Right cardiac atrium (tissue), 5 donors: ENCODE results near the gene NAA60. TPM values are rescaled to one million over a fixed set of nuclear protein-coding genes. Genes with fewer than 3 reads are reported as not detected.

Experiments
- ATAC-seq, 2 donors: fragments of 200-7000 bp; cut with Tn5 transposase; one replicate each; pipeline versions ENCODE4 v1.8.0 to v1.9.1; 2020; ENCODE audit warnings: moderate library complexity in 2 of 2, mild to moderate bottlenecking in 1 of 2
- DNase-seq, 3 donors: peaks; one replicate each; pipeline ENCODE4 v3.0.0-alpha.2; 2020
- H3K27ac ChIP-seq: one replicate; pipeline ENCODE4 v1.5.1; 2013; ENCODE audit warnings: mild to moderate bottlenecking, low read length, control low read depth, moderate library complexity
- H3K27me3 ChIP-seq: one replicate; pipeline ENCODE4 v1.6.1; 2013; ENCODE audit not compliant: control insufficient read depth, insufficient read depth
- H3K4me1 ChIP-seq: one replicate; pipeline ENCODE4 v1.6.1; 2013; ENCODE audit warnings: low read length; ENCODE audit not compliant: control insufficient read depth, insufficient read depth
- H3K4me3 ChIP-seq: one replicate; pipeline ENCODE4 v1.5.1; 2013; ENCODE audit warnings: low read length, control low read depth
- H3K9me3 ChIP-seq: one replicate; pipeline ENCODE4 v1.6.1; 2013; ENCODE audit warnings: low read length; ENCODE audit not compliant: control insufficient read depth
- WGBS: extraction: QIAGEN DNeasy Blood & Tissue Kit; methylation state at CpG from one replicate; pipeline ENCODE4 v1.1.7; 2013; 5-methylcytosine and 5-hydroxymethylcytosine counted together
- intact Hi-C, 4 donors: fragments of 100-400 bp; cut with DNase I; formaldehyde crosslinking; loops; one replicate each; pipeline versions ENCODE4 v1.11.0 to v1.14.0; 2022 to 2023
- long read RNA-seq, 4 donors: library from polyadenylated mRNA; unstranded; transcript quantifications; one replicate each; pipeline ENCODE4 v2.0.0, GENCODE V29; 2020 to 2021
- polyA plus RNA-seq: library from polyadenylated mRNA; stranded (reverse); fragments of 200-250 nt; gene quantifications from one replicate; pipeline ENCODE4 v1.2.3, GENCODE V29; 2013
- total RNA-seq, 4 donors: library from RNA; stranded (reverse); fragmentation: NEBNext Ultra II Directional; extraction: Animal tissue kit (Norgen Biotek cat#: 25700); gene quantifications; one replicate each; pipeline ENCODE4 v1.2.1, GENCODE V29; 2021
- donor health status: healthy with polysubstance abuse.
- donor health status: DM: no; HTN: yes; CAD: no.
- donor health status: DM: no; HTN: no; CAD: no.
- donor health status: DM: no; HTN: yes; CAD: no; lungs with severe emphysema.
- donor health status: DM: yes; HTN: yes; CAD: no.

The NAA60 gene
- total RNA-seq: 10 to 100 TPM; 40.7 to 51.5 (median 46.0) TPM
- 50.9 TPM for polyA plus RNA-seq
- long read RNA-seq, donor 1, transcript NAA60-229 (7 exons, 2,531 nt): major isoform, 53 of 122 reads
- long read RNA-seq, donor 1, transcript NAA60-203 (7 exons, 2,619 nt): minor isoform, 9 of 122 reads
- long read RNA-seq, donor 1, transcript NAA60-214 (6 exons, 2,931 nt): minor isoform, 20 of 122 reads
- long read RNA-seq, donor 1, transcript NAA60-234 (2 exons, 578 nt): minor isoform, 9 of 122 reads
- long read RNA-seq, donor 1, partial matches to known transcripts: 7 of 122 reads
- long read RNA-seq, donor 1, other reads (novel, unspliced or antisense): 18 of 122 reads
- long read RNA-seq, donor 2, transcript NAA60-234 (2 exons, 578 nt): minor isoform, 6 of 76 reads
- long read RNA-seq, donor 2, transcript NAA60-229 (7 exons, 2,531 nt): major isoform, 44 of 76 reads
- long read RNA-seq, donor 2, transcript NAA60-203 (7 exons, 2,619 nt): minor isoform, 6 of 76 reads
- long read RNA-seq, donor 2, partial matches to known transcripts: 5 of 76 reads
- long read RNA-seq, donor 2, other reads (novel, unspliced or antisense): 9 of 76 reads
- long read RNA-seq, donor 3, transcript NAA60-203 (7 exons, 2,619 nt): minor isoform, 8 of 160 reads
- long read RNA-seq, donor 3, transcript NAA60-229 (7 exons, 2,531 nt): major isoform, 29 of 160 reads
- long read RNA-seq, donor 3, transcript NAA60-234 (2 exons, 578 nt): minor isoform, 22 of 160 reads
- long read RNA-seq, donor 3, transcript NAA60-214 (6 exons, 2,931 nt): minor isoform, 7 of 160 reads
- long read RNA-seq, donor 3, partial matches to known transcripts: 54 of 160 reads
- long read RNA-seq, donor 3, other reads (novel, unspliced or antisense): 26 of 160 reads
- long read RNA-seq, donor 4, transcript NAA60-234 (2 exons, 578 nt): minor isoform, 6 of 50 reads
- long read RNA-seq, donor 4, transcript NAA60-229 (7 exons, 2,531 nt): major isoform, 17 of 50 reads
- long read RNA-seq, donor 4, transcript NAA60-214 (6 exons, 2,931 nt): minor isoform, 8 of 50 reads
- long read RNA-seq, donor 4, partial matches to known transcripts: 9 of 50 reads
- long read RNA-seq, donor 4, other reads (novel, unspliced or antisense): 6 of 50 reads

DNA sequence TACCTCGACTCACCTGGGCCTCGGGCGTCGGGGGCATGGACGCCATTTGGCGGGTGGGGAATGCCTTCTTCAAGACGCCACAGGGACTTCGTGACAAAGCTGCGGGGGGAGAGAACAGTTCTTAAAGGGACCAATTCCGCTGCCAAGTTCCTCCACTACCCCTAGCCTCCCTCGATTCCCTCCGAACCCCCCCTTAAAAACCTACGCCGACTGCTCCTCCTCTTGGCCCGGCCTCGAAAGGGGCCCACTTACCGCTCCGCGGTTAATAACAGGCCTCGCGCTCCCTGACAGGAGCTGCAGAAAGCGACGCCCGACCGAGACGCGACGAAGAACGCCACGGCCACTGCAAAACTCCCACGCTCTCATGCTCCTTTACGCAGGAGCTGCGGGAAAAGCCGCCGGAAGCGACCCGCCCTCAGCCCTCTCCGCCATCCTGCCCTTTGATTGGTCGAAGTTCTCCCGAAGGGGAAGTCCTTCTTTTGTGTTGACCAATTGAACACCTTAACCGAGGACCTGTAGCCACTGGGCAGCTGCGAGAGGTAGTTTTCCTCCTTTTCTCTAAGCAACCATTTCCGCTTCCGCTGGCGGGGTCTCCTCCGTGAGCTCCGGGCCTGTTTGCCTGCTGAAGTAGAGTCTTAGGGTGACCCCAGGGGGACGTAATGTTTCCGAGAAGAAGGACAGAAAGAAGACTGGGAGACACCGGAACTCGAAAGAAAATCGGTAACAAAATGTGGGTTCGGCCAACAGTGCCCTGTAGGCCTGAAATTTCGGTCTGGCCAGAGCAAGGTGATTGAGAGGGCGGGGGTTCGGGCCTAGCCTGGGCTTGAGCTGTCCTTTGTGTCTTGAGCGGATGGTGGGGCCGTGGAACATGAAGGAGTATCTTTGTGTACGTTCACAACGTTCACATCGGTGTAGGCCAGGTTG lies at the start of gene NAA60, which contains the start of gene ZNF597:
TSS of gene NAA60 (plus strand) at position 573 of the 924 bp plus-strand sequence. CDS start 32,548 bp downstream, outside the sequence.
TSS of gene ZNF597 (minus strand) at position 397 of the 924 bp plus-strand sequence. CDS start at position 46, 351 bp downstream.
- WGBS: 40% methylated on average over 61 of the region's 61 CpGs
- intact Hi-C loops: no loop called here

DNA sequence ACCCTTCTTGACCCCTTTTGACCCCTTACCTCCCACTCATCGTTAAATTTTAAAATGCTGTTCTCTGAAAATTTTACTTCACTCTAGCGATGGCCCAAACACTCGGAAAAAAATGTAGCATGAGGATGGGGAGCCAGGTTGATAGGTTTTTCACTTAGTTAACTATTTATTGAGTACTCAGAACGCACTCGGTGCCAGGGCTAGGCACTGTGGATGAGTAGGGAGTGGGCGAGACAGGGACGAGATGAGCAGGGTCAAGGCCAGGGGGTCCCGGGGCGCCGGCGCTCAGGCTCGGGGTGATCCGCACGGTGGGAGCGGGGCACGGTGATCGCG lies 43.1 kb upstream of the NAA60 start:
- under 1% methylated on average over 18 of the region's 18 CpGs for WGBS
- intact Hi-C loops: loop anchor here in 3 of 4 donors (5.0 to 10.0 kb wide), 4 partner anchors 54 to 96 kb away; partner anchors contain the start of genes C16orf90 (in 1 of the 3), TIGD7 (in 1 of the 3) and ZNF75A (in 1 of the 3)

More for the DNA sequence above, at the start of gene NAA60, which contains the start of gene ZNF597:
- Histone ChIP-seq H3K4me1 (no peaks in the 10 kb centered on the region), H3K4me3 (peak within 1 kb of the TSS; percentile 63), H3K9me3 (no peaks in the 10 kb centered on the region), H3K27ac (peak within 1 kb of the TSS; percentile 76), H3K27me3 (no peaks in the 10 kb centered on the region)
- peak; percentile 98 to 99 for ATAC-seq
- DNase-seq: peak; percentile 82 to 89 (median 86)

DNA sequence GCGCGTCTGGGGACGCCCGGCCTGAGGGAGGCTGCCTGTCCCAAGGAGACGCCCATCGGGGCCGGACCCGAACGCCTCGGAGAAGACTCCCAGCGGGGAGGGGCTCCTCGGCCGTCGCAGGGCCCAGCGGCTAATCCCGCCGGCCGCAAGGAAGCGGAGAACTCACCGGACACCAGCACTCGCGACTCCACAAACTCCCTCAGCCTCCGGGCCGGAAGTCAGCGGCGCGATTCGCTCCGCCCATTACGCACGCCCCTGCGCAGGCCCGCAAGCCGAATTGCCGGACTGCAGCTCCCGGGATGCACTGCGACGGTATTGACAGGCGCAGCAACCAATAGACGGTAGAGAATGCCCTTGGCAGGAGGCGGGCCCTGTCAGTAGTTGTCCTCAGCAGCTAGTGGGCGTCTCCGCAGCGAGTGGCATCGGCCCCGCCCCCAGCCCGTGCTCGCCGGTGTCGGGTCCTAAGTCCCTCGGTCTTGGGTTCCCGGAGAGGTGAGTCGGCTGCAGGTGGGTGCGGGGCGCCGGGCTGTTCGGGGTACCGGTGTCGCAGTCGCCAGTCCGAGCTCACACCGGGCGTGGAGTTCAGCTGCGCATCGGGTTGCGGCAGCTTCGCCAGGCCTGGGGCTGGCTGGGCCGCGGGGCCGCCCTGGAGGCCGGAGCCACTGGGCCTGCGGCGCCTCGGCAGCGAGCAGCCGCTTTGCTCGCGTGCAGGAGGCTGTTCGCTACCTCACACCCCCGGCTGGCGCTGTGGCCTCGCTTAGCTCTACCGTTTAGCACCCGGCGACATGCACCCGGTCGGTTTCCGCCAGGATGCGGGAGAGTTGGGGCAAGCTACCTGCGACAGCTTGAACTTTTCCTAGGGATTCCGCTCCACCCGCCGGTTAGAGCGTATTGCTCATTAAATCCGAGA lies 42.4 kb upstream of the NAA60 start, which contains the start of the genes ZNF174 and ZSCAN32:
TSS of gene ZNF174 (plus strand) at position 437 of the 910 bp plus-strand sequence. CDS start 790 bp downstream, outside the sequence.
TSS of gene ZSCAN32 (minus strand) at position 226 of the 910 bp plus-strand sequence. CDS start 3,447 bp downstream, outside the sequence.
- Histone ChIP-seq H3K27ac (peak within 1 kb of the TSS; percentile 92), H3K4me3 (peak within 1 kb of the TSS; percentile 97), H3K9me3 (peaks cover 12% of the 10 kb centered on the region), H3K4me1 (peaks cover 7% of the 10 kb centered on the region), H3K27me3 (no peaks in the 10 kb centered on the region)
- peak; percentile 98 to 99 (median 99) for DNase-seq
- WGBS: under 1% methylated on average over 95 of the region's 95 CpGs
- intact Hi-C loops: loop anchor here in 3 of 4 donors (5.0 to 10.0 kb wide), 4 partner anchors 54 to 96 kb away; partner anchors contain the start of genes C16orf90 (in 1 of the 3), TIGD7 (in 1 of the 3) and ZNF75A (in 1 of the 3)
- peak; percentile 100 for ATAC-seq

More for the DNA sequence above, 43.1 kb upstream of the NAA60 start:
- ATAC-seq (no peak), DNase-seq (no peak)
- Histone ChIP-seq H3K27me3 (no peaks in the 10 kb centered on the region), H3K4me3 (peak overlapping the region; percentile 97), H3K4me1 (peaks cover 7% of the 10 kb centered on the region), H3K27ac (peak overlapping the region; percentile 61), H3K9me3 (peaks cover 10% of the 10 kb centered on the region)

DNA sequence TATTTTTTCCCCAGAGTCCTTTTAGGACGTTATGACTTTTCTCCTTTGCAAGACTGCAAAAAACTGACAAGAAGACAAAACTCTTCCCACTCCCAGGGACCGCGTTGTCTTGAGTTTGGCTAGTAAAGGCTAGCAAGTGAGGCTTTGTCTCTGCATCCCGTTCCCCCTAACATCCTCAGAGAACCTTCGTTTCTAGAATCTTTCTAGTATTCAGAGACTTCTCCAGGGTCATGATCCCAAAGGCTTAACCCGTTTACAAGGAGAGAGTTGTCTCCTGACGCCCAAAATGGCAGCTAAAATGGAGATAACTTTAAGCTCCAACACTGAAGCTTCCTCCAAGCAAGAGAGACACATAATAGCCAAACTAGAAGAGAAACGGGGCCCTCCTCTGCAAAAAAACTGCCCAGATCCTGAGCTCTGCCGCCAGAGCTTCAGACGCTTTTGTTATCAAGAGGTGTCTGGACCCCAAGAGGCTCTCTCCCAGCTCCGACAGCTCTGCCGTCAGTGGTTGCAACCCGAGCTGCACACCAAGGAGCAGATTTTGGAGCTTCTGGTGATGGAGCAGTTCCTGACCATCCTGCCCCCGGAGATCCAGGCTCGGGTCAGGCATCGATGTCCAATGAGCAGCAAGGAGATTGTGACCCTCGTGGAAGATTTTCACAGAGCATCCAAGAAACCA lies 41.6 kb upstream of the NAA60 start:
- H3K4me1 ChIP-seq: peaks cover 7% of the 10 kb centered on the region
- ATAC-seq: no peak
- intact Hi-C loops: loop anchor here in 3 of 4 donors (5.0 to 10.0 kb wide), 4 partner anchors 53 to 97 kb away; partner anchors contain the start of genes C16orf90 (in 1 of the 3), TIGD7 (in 1 of the 3) and ZNF75A (in 1 of the 3)
- peaks cover 12% of the 10 kb centered on the region for H3K9me3 ChIP-seq
- peak overlapping the region; percentile 89 for H3K4me3 ChIP-seq
- H3K27ac ChIP-seq: peak overlapping the region; percentile 92
- no peaks in the 10 kb centered on the region for H3K27me3 ChIP-seq
- DNase-seq: no peak
- WGBS: 29% methylated on average over 17 of the region's 17 CpGs

DNA sequence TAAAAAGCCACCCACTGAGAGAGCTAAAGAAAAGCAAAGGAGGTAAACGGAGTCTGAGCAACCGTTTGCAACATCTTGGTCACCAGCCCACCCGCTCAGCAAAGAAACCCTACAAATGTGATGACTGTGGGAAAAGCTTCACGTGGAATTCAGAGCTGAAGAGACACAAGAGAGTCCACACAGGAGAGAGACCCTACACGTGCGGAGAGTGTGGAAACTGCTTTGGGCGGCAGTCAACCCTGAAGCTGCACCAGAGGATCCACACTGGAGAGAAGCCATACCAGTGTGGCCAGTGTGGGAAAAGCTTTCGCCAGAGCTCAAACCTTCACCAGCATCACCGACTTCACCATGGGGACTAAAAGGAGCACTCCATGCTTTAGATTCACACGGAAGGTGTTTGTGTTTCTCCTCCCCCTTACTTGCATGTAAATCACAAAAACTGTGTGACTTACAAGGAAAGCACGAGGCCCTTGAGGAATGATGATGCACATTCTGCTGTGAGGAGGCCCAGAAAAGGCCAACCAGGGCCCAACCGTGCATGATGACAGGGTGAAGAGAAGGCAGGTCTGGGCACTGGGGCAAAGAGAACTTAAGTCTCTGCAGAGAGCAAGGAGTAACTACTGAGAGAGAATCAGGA lies 34.8 kb upstream of the NAA60 start:
- WGBS: 97% methylated on average over 12 of the region's 12 CpGs
- ATAC-seq (no peak), DNase-seq (no peak)
- Histone ChIP-seq H3K4me1 (peaks cover 3% of the 10 kb centered on the region), H3K27ac (no peak overlapping the region), H3K27me3 (no peaks in the 10 kb centered on the region), H3K9me3 (peaks cover 38% of the 10 kb centered on the region), H3K4me3 (peak overlapping the region; percentile 2)
- intact Hi-C loops: loop anchor here in 2 of 4 donors (10.0 kb wide), 3 partner anchors 46 to 104 kb away; partner anchors contain the start of genes C16orf90 (in 1 of the 2), TIGD7 (in 1 of the 2) and ZNF75A (in 1 of the 2)

DNA sequence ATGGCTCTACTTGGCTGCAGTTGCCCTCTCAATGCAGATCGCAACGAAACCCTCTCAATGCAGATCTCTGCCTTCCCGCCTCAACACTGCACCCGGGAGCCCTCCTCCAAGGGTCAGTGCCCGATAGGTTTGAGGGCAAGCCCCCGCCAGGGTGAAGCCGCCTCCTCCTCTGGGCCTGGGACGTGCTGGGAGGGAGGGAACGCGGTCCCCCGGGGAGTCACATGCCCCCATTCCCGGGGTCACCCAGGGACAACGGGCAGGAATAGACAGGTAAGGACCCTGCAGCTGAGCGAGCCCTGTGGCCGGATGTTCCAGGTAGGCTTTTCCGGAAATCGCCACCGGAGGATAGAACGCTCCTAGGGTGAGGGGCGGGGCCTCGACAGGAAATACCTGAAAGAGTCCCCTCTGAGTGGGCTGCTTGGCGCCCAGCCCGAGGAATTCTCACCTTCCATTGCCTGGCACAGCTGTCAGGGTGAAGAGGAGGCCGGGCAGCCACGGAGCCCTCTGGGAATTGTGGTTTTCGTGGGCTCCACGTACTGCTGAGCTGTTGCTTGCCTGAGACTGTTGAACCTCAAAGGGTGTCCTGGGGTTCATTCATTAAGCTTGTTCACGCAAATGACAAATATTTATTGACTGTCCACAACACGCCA lies 29.6 kb upstream of the NAA60 start:
- H3K9me3 ChIP-seq: peaks cover 16% of the 10 kb centered on the region
- H3K27me3 ChIP-seq: no peaks in the 10 kb centered on the region
- H3K4me3 ChIP-seq: no peak overlapping the region
- H3K27ac ChIP-seq: no peak overlapping the region
- ATAC-seq (no peak), DNase-seq (no peak)
- no peaks in the 10 kb centered on the region for H3K4me1 ChIP-seq
- 42% methylated on average over 29 of the region's 29 CpGs for WGBS
- intact Hi-C loops: loop anchor here in 1 of 4 donors (5.0 kb wide), 1 partner anchor 37 kb away; no protein-coding TSS in a partner anchor

DNA sequence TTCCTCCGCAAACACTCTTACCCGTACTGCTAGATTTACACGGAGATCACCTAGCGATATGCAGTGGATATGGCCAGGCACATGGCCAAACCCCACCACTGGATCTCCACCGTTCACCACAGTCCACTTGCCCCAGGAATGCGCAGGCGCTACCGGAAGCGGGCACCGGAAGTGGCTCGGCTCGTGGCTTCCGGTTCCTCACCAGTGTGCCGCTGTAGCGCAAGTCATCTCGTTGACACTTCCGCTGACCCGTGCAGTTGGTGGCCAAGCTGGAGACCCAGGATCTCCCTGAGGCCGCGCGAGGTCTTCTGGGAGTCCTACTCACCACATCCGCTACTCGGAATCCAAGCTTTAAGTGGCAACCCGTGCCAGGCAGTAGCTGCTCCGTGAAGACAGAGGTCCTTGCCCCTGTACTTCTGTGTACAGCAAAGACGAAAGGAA lies 11.7 kb upstream of the NAA60 start:
- WGBS: 64% methylated on average over 26 of the region's 26 CpGs
- peak; percentile 71 to 86 (median 80) for DNase-seq
- Histone ChIP-seq H3K27me3 (no peaks in the 10 kb centered on the region), H3K4me3 (no peak overlapping the region), H3K27ac (no peak overlapping the region), H3K4me1 (no peaks in the 10 kb centered on the region), H3K9me3 (no peaks in the 10 kb centered on the region)
- peak; percentile 71 to 83 for ATAC-seq
- intact Hi-C loops: no loop called here

DNA sequence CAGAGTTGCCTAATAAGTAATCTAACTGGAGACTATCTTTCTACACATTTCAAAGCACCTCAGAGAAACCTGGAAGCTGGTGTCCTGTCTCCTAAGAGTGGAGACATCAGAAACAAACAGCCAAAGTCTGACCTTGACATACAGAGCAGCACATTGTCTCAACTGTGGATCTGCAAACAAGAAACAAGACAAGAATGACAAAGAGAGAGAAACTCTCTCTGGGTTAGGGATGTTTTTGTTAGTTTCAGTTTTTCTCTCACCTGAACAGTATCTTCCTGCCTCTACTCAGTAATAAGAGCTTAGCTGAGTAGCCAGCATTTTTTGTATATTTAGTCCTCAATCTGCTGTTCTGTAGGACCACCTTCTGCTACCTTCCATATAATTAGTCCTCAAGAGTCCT lies 9.1 kb upstream of the NAA60 start:
- Histone ChIP-seq H3K9me3 (no peaks in the 10 kb centered on the region), H3K4me3 (no peak overlapping the region), H3K4me1 (no peaks in the 10 kb centered on the region), H3K27ac (no peak overlapping the region), H3K27me3 (no peaks in the 10 kb centered on the region)
- ATAC-seq (no peak), DNase-seq (no peak)
- intact Hi-C loops: no loop called here
